CD4-positive, CD25-positive, alpha-beta regulatory T cell (primary cell): ENCODE results near the gene LMO2. TPM values are rescaled to one million over a fixed set of nuclear protein-coding genes. Genes with fewer than 3 reads are reported as not detected.
A peak's percentile ranks its signal among the peaks of the same experiment; 100 is the strongest.
"Not testable (repeated sequence)": the region's sequence is repeated elsewhere in the genome, so short reads cannot be mapped to it uniquely, and the experiment has no call there.

ENCODE experiments used
- ATAC-seq, 2 donors: fragments of 150-1000 bp; cut with Tn5 transposase; one replicate each; pipeline ENCODE4 v1.10.0; 2021; ENCODE audit warnings: low read depth in 2 of 2, moderate number of reproducible peaks in 2 of 2, moderate library complexity in 1 of 2
- DNase-seq, 3 donors: peaks; one replicate each; pipeline versions ENCODE4 v3.0.0 to v3.0.0-alpha.2; 2012 to 2022; ENCODE audit warnings: mixed read lengths in 1 of 3
- H3K27ac ChIP-seq: one replicate; pipeline ENCODE4 v1.7.0; 2013; ENCODE audit warnings: mild to moderate bottlenecking, low read length; ENCODE audit not compliant: insufficient read depth, poor library complexity, severe bottlenecking
- H3K27me3 ChIP-seq: one replicate; pipeline ENCODE4 v1.7.0; 2013; ENCODE audit warnings: low read length; ENCODE audit not compliant: control insufficient read depth, insufficient read depth
- H3K36me3 ChIP-seq: one replicate; pipeline ENCODE4 v1.7.0; 2013; ENCODE audit warnings: mild to moderate bottlenecking, low read length, moderate library complexity; ENCODE audit not compliant: control insufficient read depth, insufficient read depth
- H3K4me1 ChIP-seq: 2 replicates; pipeline ENCODE4 v1.7.0; 2013; ENCODE audit warnings: mild to moderate bottlenecking, low read length; ENCODE audit not compliant: insufficient read depth, control insufficient read depth, poor library complexity, severe bottlenecking
- H3K4me3 ChIP-seq: one replicate; pipeline ENCODE4 v1.7.0; 2013; ENCODE audit warnings: low read depth, mild to moderate bottlenecking, low read length, moderate library complexity
- H3K9me3 ChIP-seq, 2 experiments: 1 replicate in 1 of 2; 2 replicates in 1 of 2; pipeline ENCODE4 v1.7.0; 2013; ENCODE audit warnings: low read length in 2 of 2, mild to moderate bottlenecking in 1 of 2, moderate library complexity in 1 of 2; ENCODE audit not compliant: control insufficient read depth in 2 of 2
- H3K27ac Mint-ChIP-seq, 3 donors: one replicate each; pipeline ENCODE4 v1.8.0; 2020 to 2022; ENCODE audit warnings: mild to moderate bottlenecking in 3 of 3, mixed read lengths in 3 of 3, moderate library complexity in 2 of 3
- H3K27me3 Mint-ChIP-seq: one replicate; pipeline ENCODE4 v1.8.0; 2022; ENCODE audit warnings: mild to moderate bottlenecking, mixed read lengths
- H3K36me3 Mint-ChIP-seq: one replicate; pipeline ENCODE4 v1.8.0; 2020; ENCODE audit warnings: mixed read lengths
- H3K4me1 Mint-ChIP-seq, 4 donors: one replicate each; pipeline ENCODE4 v1.8.0; 2020 to 2022; ENCODE audit warnings: mixed read lengths in 4 of 4, mild to moderate bottlenecking in 1 of 4
- H3K4me3 Mint-ChIP-seq, 4 donors: one replicate each; pipeline ENCODE4 v1.8.0; 2020 to 2022; ENCODE audit warnings: mild to moderate bottlenecking in 4 of 4, mixed read lengths in 4 of 4, moderate library complexity in 3 of 4
- H3K9me3 Mint-ChIP-seq, 7 donors: one replicate each; pipeline ENCODE4 v1.8.0; 2020 to 2022; ENCODE audit warnings: mixed read lengths in 7 of 7, mild to moderate bottlenecking in 3 of 7, moderate library complexity in 2 of 7
- polyA plus RNA-seq, 4 donors: library from polyadenylated mRNA; unstranded; fragments of 300-500 nt; fragmentation: Illumina TruSeq; gene quantifications; one replicate each; pipeline ENCODE4 v1.2.3, GENCODE V29; 2021
- total RNA-seq: library from RNA; stranded (reverse); gene quantifications from one replicate; pipeline ENCODE4 v1.2.3, GENCODE V29; 2022

Gene LMO2
- total and polyA plus RNA-seq, 5 donors from 2014 or later = 0.13 to 1.9 TPM; not detected in 3

- Mint-ChIP-seq H3K27ac (no peak overlapping the region), H3K36me3 (no peaks in the 10 kb centered on the region), H3K27me3 (peaks cover 6% of the 10 kb centered on the region), H3K4me1 (peaks cover 0 to 2% (median 0%) of the 10 kb centered on the region in 4 donors), H3K4me3 (peak overlapping the region in 1 of 4 donors; percentile 69), H3K9me3 (peaks cover 0 to 16% (median 3%) of the 10 kb centered on the region in 7 donors)
- no peak for ATAC-seq
- no peak overlapping the region for H3K4me3 ChIP-seq
- DNase-seq = no peak
- H3K27me3 ChIP-seq = peaks cover 3% of the 10 kb centered on the region
- H3K4me1 ChIP-seq = no peaks in the 10 kb centered on the region
- no peak overlapping the region for H3K27ac ChIP-seq
- H3K9me3 ChIP-seq = peaks cover 0 to 7% of the 10 kb centered on the region in 2 experiments
- no peaks in the 10 kb centered on the region for H3K36me3 ChIP-seq
Observed at GRCh38 chr11:33932721-33933120, 40.8 kb upstream of the LMO2 start.

DNA sequence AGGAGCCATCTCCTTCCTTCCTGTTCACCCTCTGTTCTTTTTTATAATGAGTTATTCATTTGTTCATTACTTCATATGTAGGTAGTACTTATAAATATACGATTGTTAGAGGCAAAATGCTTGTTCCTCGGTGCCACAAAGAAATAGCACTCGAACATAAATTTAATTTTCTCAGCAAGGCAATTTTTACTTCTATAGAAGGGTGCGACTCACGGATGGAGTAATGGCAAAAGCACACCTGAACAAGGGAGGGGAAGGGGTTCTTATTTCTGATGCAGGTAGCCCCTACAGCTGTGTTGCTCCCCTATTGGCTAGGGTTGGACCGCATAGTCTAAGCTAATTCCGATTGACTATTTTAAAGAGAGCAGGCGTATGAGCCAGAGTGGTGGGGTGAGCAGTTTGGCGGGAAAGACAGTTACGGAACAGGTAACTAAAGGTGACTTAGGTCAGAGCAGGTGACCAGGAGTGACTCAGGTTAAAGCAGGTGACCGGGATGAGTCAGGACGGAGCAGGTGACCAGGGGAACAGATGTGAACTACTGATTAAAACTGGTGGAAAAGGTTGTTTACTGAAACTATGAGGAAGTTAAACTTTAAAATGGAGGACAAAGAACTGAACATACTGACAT, 40.0 kb upstream of the LMO2 start:
- not testable (repeated sequence) for H3K9me3 ChIP-seq, H3K36me3 Mint-ChIP-seq, ATAC-seq, H3K4me1 Mint-ChIP-seq, H3K4me1 ChIP-seq, H3K4me3 ChIP-seq, H3K4me3 Mint-ChIP-seq, H3K27me3 ChIP-seq, DNase-seq, H3K27me3 Mint-ChIP-seq, H3K36me3 ChIP-seq, H3K27ac ChIP-seq, H3K27ac Mint-ChIP-seq
- H3K9me3 Mint-ChIP-seq = peaks cover 0 to 16% (median 3%) of the 10 kb centered on the region in 7 donors

DNA sequence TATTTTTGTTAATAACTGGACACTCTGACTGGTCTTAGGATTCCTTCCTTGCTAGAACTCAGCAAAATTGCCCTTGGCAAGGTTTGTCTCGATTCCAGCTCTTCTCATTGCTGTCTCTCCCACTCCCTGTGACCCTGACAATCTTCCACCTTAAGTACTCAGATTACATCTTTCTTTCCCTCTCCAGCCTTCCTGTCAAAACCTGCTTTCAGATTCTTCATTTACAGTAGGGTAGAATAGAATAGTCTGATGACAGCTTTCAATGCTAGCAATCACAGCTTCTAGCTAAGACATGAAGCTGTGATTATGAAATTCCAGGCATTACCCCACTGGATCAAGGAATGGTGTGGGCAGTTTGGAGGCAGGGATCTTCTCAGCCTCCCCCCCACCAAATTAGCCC, 39.2 kb upstream of the LMO2 start:
- Histone ChIP-seq H3K36me3 (no peaks in the 10 kb centered on the region), H3K27me3 (peaks cover 3% of the 10 kb centered on the region), H3K4me3 (no peak overlapping the region), H3K27ac (no peak overlapping the region), H3K9me3 (peaks cover 0 to 7% of the 10 kb centered on the region in 2 experiments), H3K4me1 (no peaks in the 10 kb centered on the region)
- peaks cover 6% of the 10 kb centered on the region for H3K27me3 Mint-ChIP-seq
- H3K4me3 Mint-ChIP-seq = no peak overlapping the region
- H3K4me1 Mint-ChIP-seq = peaks cover 0 to 2% (median 0%) of the 10 kb centered on the region in 4 donors
- DNase-seq = no peak
- ATAC-seq = no peak
- H3K9me3 Mint-ChIP-seq = peaks cover 0 to 16% (median 3%) of the 10 kb centered on the region in 7 donors
- H3K36me3 Mint-ChIP-seq = no peaks in the 10 kb centered on the region
- H3K27ac Mint-ChIP-seq = no peak overlapping the region

DNA sequence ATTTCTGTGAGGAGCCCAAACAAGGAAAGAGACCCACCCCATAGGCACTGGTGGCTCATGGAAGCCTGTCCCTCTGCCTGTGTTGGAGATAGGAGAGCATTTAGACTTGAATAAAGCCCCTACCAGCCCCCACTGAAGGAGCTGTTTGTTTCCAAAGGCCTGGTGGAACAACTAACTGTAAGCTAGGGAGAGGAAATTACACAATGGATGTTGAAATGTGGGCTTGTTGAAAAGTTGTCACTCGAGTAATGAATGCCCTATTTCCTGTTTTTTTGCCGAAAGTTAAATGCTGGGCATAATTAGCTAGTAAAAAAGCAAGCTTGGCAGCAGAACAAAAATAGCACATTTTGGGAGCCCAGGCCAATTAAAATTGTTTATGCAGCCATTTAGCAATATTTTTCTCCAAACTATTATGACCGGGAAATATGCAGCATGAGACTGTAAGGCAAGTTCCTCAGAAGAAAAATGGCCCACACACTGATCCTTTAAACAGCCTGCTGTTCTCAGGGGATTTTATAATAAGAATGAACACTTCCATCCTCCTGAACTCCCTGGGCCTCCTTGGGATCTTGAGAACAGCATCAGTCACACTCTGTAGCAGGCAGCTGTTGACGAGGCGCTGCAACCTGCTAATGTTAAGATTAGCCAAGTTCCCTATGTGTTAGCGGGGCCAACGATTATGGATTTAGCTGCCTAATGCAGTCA, 38.6 kb upstream of the LMO2 start:
- peaks cover 3% of the 10 kb centered on the region for H3K27me3 ChIP-seq
- H3K4me1 ChIP-seq = no peaks in the 10 kb centered on the region
- Mint-ChIP-seq H3K36me3 (no peaks in the 10 kb centered on the region), H3K9me3 (peaks cover 0 to 16% (median 3%) of the 10 kb centered on the region in 7 donors), H3K27ac (no peak overlapping the region), H3K4me1 (peaks cover 0 to 2% (median 0%) of the 10 kb centered on the region in 4 donors), H3K27me3 (peaks cover 6% of the 10 kb centered on the region), H3K4me3 (no peak overlapping the region)
- peak in 1 of 3 donors; percentile 2 for DNase-seq
- H3K36me3 ChIP-seq = no peaks in the 10 kb centered on the region
- no peak overlapping the region for H3K27ac ChIP-seq
- ATAC-seq = no peak
- peaks cover 0 to 7% of the 10 kb centered on the region in 2 experiments for H3K9me3 ChIP-seq
- no peak overlapping the region for H3K4me3 ChIP-seq

GRCh38 chr11:33928564-33928963, 36.7 kb upstream of the LMO2 start:
- peaks cover 0 to 16% (median 3%) of the 10 kb centered on the region in 7 donors for H3K9me3 Mint-ChIP-seq
- H3K4me1 Mint-ChIP-seq = peaks cover 0 to 2% (median 0%) of the 10 kb centered on the region in 4 donors
- Histone ChIP-seq H3K4me3 (no peak overlapping the region), H3K36me3 (no peaks in the 10 kb centered on the region), H3K9me3 (peaks cover 0 to 7% of the 10 kb centered on the region in 2 experiments), H3K27me3 (peaks cover 3% of the 10 kb centered on the region), H3K4me1 (no peaks in the 10 kb centered on the region), H3K27ac (no peak overlapping the region)
- H3K36me3 Mint-ChIP-seq = no peaks in the 10 kb centered on the region
- peaks cover 12% of the 10 kb centered on the region for H3K27me3 Mint-ChIP-seq
- H3K4me3 Mint-ChIP-seq = no peak overlapping the region
- no peak for DNase-seq
- no peak overlapping the region for H3K27ac Mint-ChIP-seq
- ATAC-seq = no peak

DNA sequence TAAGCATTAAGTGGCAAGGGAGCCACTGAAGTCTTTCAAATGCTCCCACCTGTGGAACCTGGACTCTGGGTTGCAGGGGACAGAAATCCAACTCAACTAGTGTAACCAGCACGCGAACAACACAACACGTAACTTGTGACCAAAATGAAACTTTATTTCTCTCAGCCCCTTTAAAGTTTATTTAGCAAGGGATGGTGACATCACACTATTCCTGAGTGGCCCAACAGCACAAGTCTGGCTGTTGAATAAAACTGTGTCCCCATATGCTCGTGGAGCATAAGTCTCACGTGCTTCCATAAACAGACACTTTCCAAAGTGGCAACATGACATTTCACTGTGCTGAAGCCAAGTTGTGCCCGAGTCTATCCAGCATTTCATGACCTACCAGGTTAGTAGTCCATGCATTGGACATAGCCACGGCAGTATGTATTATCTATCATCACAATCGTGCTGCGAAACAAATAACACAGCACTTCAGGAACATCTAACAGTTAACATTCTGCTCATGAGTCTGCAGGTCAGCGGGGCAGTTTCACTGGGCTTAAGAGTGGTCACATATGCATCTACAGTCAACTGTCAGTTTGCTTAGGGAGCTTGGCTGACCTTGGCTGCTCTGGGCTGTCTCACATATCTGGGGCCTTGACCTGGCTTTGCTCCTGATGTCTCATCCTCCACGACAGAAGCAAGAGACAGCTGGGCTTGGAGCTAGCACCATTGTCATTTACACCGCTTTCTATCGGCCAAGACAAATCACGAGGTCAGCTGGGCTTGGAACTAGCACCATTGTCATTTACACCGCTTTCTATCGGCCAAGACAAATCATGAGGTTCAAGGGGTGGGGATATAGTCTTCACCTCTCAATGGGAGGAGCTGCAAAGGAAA, 35.0 kb upstream of the LMO2 start:
- H3K27me3 Mint-ChIP-seq = peaks cover 19% of the 10 kb centered on the region
- H3K4me3 Mint-ChIP-seq = no peak overlapping the region
- peaks cover 0 to 2% (median 0%) of the 10 kb centered on the region in 4 donors for H3K4me1 Mint-ChIP-seq
- ATAC-seq (no peak), DNase-seq (no peak)
- no peaks in the 10 kb centered on the region for H3K36me3 Mint-ChIP-seq
- Histone ChIP-seq H3K36me3 (no peaks in the 10 kb centered on the region), H3K9me3 (peaks cover 0 to 7% of the 10 kb centered on the region in 2 experiments), H3K4me3 (no peak overlapping the region), H3K4me1 (no peaks in the 10 kb centered on the region), H3K27me3 (peaks cover 3% of the 10 kb centered on the region), H3K27ac (no peak overlapping the region)
- no peak overlapping the region for H3K27ac Mint-ChIP-seq
- H3K9me3 Mint-ChIP-seq = peaks cover 0 to 8% (median 2%) of the 10 kb centered on the region in 7 donors

DNA sequence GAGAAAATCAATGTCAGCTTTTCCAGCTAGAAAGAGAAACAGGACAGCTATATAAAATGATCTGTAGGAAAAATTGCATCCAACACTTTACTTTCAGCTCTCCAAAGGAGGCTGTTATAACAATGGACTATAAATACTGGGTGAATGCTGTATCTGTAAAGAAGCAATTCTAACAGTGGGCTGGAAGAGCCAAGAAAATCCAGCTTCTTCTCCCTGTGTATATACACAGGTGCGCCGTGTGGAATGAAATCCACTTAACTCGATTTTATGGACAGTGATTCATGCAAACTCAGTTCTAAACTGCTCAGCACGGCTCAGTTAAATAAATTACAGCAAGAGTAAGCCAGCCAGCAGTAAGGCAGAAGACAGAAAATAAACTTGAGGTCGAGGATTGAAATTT, 32.5 kb upstream of the LMO2 start:
- Histone ChIP-seq H3K27ac (no peak overlapping the region), H3K9me3 (no peaks in the 10 kb centered on the region), H3K4me1 (no peaks in the 10 kb centered on the region), H3K4me3 (no peak overlapping the region), H3K27me3 (peaks cover 8% of the 10 kb centered on the region), H3K36me3 (no peaks in the 10 kb centered on the region)
- Mint-ChIP-seq H3K4me1 (no peaks in the 10 kb centered on the region), H3K9me3 (no peaks in the 10 kb centered on the region), H3K27me3 (peaks cover 19% of the 10 kb centered on the region), H3K4me3 (no peak overlapping the region), H3K36me3 (no peaks in the 10 kb centered on the region), H3K27ac (no peak overlapping the region)
- ATAC-seq (no peak), DNase-seq (no peak)
